Measurements from ENCODE around the gene OTX2.

Gene OTX2

DNA sequence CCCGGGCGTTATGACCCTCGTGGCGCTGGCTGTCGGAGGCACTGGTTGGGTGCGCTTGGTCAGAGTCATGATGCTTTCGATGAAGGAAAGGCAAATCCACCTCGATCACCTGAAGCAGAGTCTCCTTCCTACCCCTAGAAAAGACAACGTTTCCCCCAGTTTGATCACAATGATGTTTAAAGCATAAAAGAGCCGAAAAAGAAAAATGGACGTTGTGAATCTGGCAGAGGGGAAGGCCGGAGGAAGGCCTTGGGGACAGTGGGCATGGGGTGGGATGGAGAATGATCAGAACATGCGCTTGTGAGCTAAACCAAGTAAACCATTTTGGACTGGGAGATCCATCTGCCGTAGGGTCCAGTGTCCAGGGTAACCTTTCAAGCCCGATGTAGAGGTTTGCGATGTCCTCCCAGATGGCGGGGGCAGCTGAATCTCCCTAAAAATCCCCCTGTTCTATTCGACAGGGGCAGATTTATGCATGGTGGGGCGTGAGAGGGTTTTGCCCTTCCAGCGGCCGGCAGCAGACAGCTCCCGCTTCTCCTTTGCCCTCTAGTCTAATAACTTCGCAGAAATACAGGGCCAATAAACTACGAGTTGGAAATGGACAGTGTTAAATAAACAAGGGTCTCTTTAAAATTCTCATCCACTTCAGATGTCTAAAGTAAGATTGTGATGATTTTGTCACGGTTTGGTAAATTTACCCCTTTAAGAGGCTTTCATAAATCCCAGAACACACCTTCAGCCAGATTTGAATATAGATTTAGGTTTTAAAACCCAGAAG is 2.3 kb upstream of the OTX2 start:
- DNase-seq (ENCODE audit: low spot score) = no peak

DNA sequence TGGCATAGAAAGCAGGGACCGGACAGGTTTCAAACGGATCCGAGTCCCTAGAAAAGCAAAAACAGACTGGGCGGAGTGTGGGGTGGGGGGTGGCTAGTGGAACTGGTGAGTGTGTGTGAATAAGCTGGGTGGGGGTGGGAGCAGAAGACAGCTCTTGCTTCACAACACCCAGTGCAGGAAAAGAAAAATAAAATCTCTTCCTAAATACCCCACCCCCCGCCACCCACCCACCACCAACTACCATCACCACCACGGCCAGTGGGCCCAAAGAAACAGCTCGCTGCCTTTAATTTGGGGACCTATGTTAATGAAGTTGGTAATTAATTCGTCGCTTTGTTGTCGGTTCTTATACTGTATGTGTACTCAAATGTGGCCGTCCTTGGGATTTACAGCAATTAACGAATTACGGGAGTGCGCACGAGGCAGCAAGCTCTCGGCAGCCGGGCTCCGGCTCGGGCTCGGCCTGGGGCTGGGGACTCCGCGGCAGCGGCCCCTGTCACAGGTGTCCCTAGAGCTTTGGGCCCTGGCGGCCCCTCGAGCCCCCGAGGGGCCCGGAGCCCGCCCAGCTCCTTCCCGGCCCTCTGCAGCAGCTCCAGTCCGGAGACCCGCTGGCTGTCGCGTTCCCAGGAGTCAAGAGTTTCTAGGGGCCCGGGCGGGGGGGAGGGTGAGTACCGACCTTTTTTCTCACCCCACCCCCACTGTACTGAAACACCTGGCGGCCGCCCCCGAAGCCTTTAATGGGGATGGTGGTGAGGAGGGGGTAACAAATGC is 1.5 kb upstream of the OTX2 start:
- no peak for DNase-seq (ENCODE audit: low spot score)

DNA sequence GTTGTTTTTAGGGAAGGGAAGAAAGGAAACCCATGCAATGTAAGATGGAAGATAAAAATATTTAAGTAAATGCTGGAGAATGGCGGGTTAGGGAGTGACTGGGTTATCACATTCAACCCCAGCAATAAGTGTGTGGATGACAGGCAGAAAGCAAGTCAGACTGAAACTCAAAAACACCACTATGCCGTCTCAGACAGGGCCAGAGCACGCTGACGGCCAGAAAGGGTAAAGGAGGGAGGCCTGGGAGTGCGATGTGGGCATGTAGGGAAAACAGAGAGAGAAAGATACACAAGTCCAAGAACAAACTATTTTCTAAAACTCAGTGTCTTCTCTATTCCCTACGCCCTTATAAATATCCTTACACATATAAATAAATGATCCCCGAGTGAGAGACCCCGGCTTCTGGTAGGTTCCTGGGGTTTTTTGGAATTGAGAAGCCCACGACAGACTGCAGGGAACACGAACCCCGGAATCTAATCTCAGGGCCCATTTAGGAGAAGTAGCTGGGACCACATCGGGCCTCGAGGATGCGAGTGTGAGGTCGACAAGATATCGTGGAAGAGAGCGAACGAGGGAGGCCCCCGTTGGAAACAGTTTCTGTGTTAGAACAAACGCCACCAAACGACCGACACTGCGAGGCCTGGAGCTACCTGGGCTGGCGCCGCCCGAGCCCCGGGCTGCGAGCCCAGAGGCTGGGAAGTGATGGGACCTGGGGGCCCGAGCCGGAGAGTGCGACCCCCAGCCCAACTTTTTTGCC is 735 bp upstream of the OTX2 start:
- DNase-seq (ENCODE audit: low spot score) = no peak

DNA sequence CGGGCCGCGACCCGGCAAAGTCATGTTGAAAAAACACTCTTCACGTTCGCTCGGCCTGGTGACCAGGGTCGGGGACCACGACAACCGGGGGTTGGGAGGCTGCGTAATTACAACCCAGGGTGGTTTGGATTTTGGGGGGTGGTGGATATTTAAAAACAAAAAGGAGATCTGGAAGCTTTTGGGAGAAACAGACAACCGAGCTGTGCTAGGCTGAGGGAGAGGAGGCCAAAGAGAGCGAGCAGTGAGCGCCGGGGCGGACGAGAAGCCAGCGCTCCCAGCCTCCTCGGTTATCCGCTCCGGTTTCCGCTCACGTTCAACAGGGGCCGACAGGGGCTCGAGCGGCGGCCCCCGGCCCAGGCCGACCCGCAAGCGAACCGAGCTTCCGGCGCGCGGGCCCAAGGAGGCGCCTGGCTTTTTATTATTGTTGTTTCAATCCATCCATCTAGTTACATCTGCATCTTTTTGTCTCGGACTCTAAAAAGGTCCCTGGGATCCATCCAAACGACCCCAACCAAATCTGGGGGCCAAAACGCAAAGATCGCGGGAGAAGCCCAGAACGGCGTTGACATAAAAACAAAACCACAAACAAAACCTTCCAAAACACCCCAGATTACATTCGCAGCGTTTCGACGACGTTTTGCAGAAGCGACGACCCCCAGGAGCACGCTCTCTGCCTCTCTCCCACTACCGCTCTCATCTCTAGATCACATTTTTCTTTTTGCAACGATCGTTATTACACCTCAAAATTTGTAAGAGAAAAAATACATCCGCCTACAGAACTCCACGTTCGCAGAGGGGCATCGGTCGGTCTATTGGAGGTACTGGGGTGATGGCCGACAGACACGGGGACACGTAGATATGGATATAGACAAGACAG is 771 bp downstream of the OTX2 start:
- DNase-seq (ENCODE audit: low spot score) = no peak

DNA sequence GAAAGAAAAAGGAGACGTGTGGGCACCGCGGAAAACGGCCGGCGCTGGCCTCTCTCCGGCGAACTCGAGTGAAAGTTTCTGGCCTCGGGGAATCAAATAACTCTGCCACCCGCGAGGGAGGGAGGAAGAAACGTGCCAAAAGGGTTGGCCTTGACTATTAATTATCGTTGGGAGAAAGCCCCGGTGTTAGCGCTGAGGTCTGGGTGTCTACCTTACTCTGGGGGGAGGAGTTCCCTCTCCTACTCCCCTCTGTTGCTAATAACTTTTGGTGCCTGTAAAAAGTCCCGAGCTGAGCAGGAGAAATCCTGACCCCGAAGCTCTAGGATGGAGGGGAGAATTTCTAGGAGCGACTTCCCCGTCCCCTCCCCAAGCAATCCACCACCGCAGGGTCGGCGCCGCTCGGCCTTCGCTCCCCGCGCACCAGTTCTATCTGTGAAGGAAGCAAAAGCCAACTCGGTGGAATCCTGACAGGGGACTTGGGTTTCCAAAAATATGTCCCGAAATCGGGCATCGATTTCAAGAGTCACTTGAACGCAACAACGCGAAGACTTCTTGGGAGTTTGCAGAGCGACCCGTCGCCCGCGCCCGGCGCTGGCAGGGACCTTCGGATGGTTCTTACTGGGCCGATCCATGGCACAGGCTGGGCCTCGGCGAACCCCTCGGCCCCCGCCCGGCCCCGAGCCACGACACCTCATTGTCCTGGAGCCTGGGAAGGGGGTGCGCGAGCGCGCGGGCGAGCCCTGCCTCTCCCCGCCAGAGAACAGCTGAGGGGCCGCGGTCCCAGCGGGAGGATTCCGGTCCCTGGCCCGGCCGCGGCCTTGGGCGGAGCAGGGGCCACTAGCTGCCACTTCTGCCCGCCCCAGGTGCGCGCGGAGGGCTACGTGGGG is 1.7 kb downstream of the OTX2 start:
- no peak for DNase-seq (ENCODE audit: low spot score)

DNA sequence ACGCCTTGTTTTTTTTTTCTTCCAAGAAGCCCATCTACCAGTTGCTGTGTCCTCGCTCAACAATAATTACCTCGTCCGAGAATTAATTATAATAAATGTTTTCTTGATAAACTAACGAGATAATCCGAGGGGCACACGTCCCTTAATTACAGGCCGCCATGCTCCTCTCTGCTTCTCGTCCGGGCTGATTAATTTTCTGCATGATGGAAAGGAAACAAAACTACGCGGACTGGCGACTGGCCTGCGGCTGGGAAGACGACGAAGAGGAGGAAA is 2.2 kb downstream of the OTX2 start:
- DNase-seq (ENCODE audit: low spot score) = no peak

DNA sequence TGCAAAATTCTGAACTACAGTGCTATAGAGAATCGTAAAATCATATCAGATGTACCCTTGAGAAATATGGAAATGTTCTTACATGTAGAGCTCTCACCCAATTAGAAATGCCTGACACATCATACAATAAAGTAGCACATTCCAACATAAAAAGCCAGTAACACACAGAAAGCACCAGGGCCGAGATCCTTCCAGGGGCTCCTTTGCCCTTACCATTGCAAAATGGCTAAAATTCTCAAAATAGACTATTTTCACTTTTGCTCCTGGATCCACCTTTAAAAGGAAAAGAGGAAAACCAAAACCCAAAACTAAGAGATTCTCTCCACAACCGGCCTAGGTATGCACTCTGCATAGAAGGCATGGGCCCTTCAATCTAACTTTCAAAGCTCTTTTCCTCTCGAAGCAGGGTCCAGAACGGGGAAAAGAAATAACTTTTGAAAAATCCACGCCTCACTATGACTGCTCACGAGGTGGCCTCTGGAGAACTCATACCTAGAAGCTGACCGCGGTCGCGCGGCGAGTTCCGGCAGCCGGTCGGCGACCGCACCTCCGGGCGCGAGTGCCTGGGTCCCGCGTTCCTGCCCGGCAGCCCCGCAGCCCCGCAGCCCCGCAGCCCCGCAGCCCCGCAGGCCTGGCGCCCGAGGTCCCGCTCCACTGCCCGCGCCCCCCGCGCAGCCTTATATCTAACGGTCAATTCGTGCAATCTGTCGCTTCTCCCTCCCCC is 2.7 kb downstream of the OTX2 start:
- no peak for DNase-seq (ENCODE audit: low spot score)

DNA sequence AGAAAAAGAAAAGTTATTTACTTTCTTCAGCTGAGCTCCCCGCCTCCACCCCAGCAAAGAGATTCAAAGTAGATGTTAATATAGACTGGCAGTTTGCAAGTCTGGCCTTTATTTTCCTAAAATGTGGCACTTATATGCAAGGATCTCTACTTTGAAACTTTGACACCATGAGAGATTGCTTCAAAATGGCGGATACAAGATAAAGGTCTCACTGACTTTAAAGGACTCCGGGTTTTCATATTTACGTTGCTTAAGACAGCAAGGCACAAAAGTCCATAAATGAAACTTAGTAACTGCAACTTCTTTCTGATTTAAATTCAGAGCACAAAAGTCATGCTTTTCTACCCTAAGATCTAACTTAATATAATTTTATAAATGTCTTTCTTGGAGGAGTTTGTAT is 3.5 kb downstream of the OTX2 start:
- no peak for DNase-seq (ENCODE audit: low spot score)

DNA sequence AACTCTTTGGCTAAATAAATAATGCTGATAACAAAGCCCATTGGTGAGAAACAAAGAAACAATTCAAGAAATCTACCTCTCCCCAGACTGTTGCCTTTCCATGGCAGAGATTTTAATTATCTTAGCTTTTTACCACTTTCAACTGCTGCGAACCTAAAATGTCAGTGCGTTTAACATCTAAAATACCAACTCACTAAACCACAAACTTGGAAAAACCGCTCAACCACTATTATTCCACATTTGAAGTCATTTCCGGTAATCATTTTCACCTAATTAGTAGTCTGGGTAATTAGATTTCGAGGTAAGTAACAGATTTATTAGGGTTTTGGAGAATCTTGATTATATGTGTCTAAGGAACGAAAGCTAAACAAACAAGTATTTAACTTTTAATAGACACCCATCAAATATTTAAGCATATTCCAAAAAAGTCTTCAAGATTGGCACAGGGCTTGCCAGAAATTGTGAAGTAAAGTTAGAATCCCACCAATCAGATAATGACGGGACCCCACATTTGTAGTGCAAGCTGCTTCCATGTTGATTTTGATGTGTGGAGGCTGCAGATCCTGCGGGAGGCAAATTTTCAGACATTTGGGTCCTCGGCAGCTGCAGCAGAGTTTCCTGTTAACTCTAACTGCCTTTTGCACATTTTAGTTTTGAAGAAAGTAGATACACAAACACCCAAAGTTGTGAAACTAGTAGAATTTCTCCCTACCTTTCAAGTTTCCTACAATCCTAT is 4.1 kb downstream of the OTX2 start:
- DNase-seq (ENCODE audit: low spot score) = no peak

DNA sequence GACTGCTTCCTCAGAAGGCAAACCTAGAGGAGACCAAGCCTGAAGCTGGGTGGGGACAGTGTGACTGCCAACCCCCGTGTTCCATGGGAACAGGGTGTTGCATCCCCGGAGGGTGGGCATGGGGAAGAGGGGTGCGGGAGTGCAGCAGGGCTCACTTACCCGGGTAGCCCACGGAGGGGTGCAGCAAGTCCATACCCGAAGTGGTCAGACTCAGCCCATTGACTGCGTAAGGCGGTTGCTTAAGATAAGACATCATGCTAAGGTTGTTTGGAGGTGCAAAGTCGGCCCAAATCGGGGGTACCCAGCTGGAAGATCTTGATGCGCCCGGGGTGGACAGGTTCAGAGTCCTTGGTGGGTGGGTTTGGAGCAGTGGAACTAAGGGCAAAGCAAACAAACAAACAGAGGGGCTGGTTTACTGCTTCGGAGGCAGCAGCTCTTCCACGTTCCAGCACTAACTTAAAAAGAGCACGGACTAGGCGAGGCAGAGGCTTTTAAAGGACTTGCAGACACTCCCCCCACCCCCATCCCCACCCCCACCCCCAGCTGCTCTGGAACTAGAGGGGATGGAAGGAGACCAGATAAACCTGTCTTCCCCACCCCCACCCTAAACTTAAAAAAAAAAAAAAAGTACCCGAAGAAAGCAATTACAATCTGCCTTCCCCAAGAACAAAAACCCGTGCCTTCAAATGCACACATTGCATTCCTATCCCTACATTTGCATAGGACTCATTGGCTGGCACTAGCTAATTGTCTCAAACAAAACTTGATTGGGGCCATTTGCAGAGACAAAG is 4.9 kb downstream of the OTX2 start:
- no peak for DNase-seq (ENCODE audit: low spot score)

DNA sequence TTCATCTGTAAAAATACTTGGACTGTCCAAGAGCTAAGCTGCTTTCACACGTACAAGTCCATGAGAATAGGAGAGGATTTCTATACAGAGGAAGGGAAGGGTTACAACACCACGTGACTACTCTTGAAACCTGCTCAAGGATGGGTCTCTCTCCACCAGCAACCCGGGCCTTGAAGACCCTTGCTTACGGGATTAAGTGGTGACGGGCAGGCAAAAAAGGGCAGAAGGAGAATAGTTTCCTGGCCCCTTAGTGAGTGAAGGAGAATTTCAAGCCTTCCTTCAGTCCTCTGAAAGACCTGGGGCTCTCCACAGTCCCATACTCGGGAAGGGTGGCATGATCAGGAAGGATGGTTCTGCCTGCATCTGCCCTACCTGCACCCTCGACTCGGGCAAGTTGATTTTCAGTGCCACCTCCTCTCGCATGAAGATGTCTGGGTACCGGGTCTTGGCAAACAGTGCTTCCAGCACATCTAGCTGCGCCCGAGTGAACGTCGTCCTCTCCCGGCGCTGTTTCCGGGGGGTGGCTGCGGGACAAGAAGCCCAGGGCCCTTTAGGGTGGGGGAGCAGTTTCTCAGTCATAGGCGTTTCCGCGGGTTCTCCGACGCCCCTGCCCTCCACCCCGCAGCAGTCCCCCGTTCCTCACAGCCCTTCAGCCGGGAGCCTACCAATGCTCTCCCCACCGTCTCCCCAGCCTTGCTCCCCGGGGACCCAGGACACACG is 6.3 kb downstream of the OTX2 start:
- DNase-seq (ENCODE audit: low spot score) = no peak

DNA sequence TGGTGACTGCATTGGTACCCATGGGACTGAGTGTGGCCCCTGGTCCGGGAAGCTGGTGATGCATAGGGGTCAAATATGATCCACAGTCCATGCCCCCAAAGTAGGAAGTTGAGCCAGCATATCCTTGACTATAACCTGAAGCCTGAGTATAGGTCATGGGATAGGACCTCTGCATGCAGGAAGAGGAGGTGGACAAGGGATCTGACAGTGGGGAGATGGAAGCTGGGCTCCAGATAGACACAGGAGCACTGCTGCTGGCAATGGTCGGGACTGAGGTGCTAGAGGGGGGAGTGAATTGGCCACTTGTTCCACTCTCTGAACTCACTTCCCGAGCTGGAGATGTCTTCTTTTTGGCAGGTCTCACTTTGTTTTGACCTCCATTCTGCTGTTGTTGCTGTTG is 8.4 kb downstream of the OTX2 start:
- DNase-seq (ENCODE audit: low spot score) = no peak

DNA sequence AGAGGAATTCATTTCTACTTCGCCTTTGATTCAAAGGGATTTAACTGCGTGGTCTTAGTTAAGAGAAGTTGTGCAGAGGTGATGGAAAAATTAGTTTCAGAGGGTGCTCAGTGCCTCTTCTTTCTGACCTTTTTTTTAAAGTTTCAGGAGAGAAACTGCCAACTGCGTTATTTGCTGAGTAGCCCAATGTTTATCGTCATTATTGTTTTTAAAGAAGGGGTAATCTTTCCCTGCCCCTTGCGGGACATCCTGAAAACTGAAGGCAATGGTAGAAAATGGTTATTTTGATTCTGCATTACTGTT is 11.0 kb downstream of the OTX2 start:
- no peak for DNase-seq (ENCODE audit: low spot score)

DNA sequence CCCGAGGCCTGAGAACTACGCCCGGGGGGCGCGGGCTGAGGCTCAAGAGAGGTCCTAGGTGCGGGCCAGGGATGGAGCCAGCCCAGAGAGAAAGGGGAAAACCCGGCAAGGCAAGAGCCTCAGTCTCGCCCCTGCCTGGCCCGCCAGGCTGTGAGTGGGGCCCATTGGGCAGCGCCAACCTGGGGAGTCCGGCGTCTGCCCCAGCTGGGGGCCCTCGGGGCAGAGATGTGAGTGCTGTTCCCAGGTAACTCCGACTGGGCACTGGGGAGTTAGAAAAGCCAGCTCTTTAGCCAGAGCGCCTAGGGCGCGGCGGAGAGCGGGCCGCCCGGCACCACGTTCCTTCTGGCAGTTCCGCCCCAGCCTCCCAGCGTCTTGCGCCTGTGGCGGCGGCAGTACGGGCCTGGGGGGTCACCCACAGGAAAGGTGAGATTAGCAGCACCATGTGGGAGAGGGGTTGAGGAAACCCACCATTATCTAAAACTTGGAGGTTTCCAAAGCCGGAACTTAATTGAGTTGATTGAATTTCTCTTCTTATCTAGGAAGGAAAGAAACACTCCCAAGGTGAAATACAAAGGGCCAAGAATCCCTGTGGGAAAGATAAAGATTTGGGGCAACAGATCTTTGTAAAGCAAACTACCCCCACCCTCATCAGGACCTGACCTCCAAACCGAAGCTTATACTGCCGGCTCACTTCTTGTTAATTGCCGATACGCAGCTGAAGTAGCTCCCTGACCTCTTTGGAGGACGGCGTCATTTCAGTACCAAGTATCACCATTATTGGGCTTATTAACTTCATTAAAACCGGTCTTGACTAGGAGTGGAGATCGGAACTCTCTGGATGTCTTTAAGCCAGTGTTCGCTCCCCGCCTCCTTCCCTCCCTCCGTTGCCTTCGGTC is 11.6 kb downstream of the OTX2 start:
- DNase-seq (ENCODE audit: low spot score) = no peak

DNA sequence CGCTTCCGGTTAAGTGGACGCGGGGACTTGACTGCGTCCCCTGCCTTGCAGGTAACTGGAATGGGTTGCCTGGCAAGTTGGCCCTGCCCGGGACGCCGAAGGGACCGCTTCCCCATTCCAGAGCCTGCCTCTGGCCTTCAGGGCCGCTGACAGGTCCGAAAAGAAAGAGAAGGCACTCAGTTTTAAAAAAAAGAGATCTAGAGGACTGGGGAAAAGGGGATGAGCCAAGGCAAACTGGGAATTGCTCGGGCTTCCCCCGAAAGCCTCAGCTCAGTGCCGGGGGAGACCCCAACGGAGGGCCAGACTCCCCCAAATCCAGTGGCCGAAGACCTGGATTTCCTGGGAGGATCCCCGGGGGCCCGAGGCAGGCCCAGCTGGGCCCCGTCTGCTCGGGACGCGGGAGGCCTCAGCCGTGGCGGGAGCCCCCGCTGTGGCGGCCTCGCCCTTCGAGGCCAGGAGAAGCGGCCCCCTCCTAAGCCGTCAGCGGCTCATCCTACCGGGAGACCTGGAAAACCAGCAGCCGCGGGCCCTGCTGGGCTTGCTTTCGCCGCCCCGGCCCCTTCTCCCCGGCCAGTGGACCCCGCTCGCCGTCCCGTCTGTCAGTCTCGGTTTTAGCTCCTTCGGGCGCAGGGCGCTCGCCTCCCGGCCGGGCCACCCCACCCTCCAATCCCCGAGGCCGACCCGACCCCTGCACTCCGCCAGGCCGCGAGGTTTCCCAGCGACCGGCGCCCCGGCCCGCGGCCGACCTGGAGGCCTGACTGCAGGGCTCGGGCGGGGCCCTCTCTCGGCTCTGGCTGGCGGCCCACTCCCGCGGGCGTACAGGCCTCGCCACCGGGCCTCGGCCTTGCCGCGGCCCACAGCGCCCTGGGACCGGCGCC is 12.5 kb downstream of the OTX2 start:
- no peak for DNase-seq (ENCODE audit: low spot score)

DNA sequence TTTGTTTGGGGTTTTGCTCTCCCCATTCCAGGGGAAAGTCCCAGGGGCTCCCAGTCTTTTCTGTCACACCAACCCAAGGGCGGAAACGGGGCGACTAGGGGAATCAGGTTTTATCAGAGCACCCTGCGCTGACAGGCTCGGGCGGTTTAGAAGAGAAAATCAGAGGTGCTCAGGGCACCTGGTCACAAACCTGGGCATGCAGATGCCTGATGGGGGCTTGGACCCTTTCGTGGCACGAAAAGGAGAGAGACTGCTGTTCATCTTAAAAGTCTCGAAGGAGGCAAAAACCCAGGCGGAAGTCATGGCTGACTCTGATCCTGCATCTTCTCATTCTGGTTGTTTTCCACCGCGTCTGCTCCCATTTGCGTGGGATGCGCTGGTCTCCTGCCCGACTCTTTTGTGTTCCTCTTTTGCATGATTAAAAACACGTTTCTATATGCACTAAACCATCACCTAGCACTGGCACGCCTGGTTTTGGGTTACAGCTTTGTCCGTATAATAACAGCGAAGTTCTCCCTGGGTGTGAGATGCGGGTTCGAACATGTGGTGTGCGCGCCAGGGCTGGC is 13.2 kb downstream of the OTX2 start:
- DNase-seq (ENCODE audit: low spot score) = no peak
